ENCODE data around the gene GALR3.

GRCh38 chr22:37820350-37820749 is 2.8 kb upstream of the GALR3 start:
- TF ChIP-seq ESRRG (CRISPR knock-in tag; IDR thresholded peaks at IDR 0.05) (no peak), RARB (CRISPR knock-in tag; IDR thresholded peaks at IDR 0.05) (no peak), OSR1 (CRISPR knock-in tag; IDR thresholded peaks at IDR 0.05) (no peak), PATZ1 (CRISPR knock-in tag; IDR thresholded peaks at IDR 0.05; ENCODE audit: borderline replicate concordance) (no peak), TCF4 (CRISPR knock-in tag; IDR thresholded peaks at IDR 0.05; ENCODE audit: borderline replicate concordance) (no peak), ZFP30 (CRISPR knock-in tag; IDR thresholded peaks at IDR 0.05) (no peak), ZFP3 (CRISPR knock-in tag; IDR thresholded peaks at IDR 0.05) (no peak), POU6F1 (CRISPR knock-in tag; IDR thresholded peaks at IDR 0.05; ENCODE audit: borderline replicate concordance, low read depth) (no peak), ISL1 (CRISPR knock-in tag; IDR thresholded peaks at IDR 0.05) (no peak)
